ENCODE results near the gene KRT79.

Gene KRT79

GRCh38 chr12:52874573-52875435, 40.7 kb upstream of the KRT79 start:
- TF ChIP-seq CTCF (IDR thresholded peaks at IDR 0.05; ENCODE audit: extremely low read depth, missing control alignments) = no peak
- no peak for DNase-seq (ENCODE audit: low spot score)

DNA sequence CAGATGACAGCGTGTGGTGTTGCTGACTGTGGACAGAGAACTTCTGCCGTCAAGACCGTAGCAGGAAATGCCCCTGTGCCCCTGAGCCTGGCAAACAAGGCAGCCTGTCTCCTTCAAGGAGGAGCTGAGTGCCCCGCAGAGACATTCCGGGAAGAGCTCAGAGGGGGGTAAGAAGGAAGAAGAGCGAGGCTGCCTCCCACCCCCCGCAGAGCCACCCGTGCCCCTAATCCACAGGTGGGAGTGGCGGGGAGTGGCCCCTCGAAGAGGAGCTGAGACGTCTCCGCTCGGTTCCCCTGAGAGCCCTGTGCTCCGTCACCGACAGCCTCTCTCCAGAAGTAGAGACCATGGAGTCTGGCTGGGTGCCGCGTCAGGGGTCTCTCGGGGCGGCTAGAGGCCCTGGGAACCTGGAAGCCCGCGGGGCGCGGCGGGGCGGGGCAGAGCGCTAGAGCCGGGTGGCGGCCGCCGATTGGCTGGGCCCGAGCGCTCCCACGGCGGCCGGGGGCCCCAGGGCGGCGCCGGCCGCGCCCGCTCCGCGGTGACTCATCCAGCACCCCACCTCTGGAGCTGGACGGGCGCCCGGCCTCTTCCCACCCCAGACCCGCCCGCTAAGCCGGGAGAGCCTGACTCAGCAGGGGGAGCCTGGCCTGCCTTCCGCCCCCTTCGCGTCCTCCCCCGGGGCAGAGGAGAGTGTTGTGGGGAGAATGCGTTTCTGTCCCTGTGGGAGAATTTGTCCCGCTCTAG, 39.9 kb upstream of the KRT79 start:
- TF ChIP-seq CTCF (IDR thresholded peaks at IDR 0.05; ENCODE audit: extremely low read depth, missing control alignments) = no peak
- DNase-seq (ENCODE audit: low spot score) = no peak

DNA sequence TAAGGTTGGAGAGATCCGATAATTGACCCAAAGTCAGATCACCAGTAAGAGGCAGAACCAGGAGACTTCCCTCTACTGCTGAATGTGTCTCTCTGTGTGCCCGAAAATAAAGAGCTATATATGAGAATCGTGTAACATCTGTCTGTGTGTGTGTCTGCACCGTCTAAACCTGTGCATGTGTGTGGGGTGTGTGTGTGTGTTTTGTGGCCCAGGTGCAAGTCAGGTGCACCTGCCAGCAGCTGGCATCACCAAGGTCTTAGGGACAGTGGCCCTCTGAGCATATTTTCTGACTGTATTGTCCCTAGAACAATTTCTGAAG, 39.4 kb upstream of the KRT79 start:
- no peak for TF ChIP-seq CTCF (IDR thresholded peaks at IDR 0.05; ENCODE audit: extremely low read depth, missing control alignments)
- no peak for DNase-seq (ENCODE audit: low spot score)

GRCh38 chr12:52872644-52873389, 38.7 kb upstream of the KRT79 start:
- no peak for DNase-seq (ENCODE audit: low spot score)
- TF ChIP-seq CTCF (IDR thresholded peaks at IDR 0.05; ENCODE audit: extremely low read depth, missing control alignments) = no peak

GRCh38 chr12:52871291-52872039, 37.4 kb upstream of the KRT79 start:
- DNase-seq (ENCODE audit: low spot score) = no peak
- no peak for TF ChIP-seq CTCF (IDR thresholded peaks at IDR 0.05; ENCODE audit: extremely low read depth, missing control alignments)

DNA sequence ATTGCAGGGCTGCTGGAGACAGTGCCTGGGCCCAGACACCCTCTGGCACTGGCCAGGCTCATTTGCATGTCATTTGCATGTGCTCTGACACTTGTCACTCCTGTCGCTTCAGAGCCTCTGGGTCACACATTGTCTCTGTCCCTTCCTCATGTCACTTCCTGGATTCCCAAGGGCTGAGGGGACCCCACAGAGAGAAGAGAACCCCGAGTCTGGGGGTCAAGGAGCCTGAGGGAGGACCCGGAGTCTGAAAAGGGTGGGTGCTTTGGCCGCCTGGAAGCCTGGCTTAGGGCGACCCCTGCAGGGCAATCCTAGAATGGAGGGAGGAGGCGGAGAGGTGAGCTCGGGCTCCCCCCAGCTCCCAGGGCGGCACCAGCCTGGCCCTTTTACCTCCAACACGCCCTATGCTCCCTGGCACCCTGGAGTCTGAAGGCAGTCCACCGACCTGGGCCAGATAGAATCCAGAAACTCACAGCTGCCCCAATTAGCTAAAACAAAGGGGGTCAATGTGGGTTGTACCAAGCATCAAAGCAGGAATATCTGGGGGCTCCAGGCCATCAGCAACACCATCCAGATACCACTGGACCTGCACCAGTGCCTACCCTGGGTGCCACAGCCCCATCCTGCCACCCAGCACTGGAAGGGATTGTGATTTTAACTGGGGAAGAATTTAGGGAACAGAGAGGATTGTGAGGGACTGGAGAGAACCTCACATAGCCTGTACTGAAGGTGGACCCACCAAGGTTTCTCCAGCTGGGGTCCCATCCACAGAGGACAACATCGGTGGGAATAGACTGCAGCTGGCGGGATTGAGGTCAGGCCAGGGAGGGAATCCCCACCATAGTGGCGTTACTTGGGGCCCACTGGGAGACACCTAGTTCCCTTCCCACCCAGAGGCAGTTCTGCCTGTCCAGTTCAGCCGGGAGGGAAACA, 36.5 kb upstream of the KRT79 start:
- TF ChIP-seq CTCF (IDR thresholded peaks at IDR 0.05; ENCODE audit: extremely low read depth, missing control alignments) = peak; percentile 60
- peak; percentile 84 for DNase-seq (ENCODE audit: low spot score)

All from GM20000 (cell line).